HT1080 (cell line): Measurements from ENCODE around the gene LRRC26. TPM values are rescaled to one million over a fixed set of nuclear protein-coding genes. Genes with fewer than 3 reads are reported as not detected.

Experiments
- DNase-seq: peaks from one replicate; pipeline ENCODE4 v3.0.0-alpha.2; 2015; ENCODE audit warnings: low read depth
- total RNA-seq: library from RNA; depleted of rRNA; stranded (reverse); fragments of >200 nt; shearing (Covaris generic); gene quantifications from 2 replicates; pipeline ENCODE4 v1.2.3, GENCODE V29; 2014

The LRRC26 gene
- total RNA-seq, 1 experiment from 2014 or later = not detected

- DNase-seq = peak; percentile 56
Measured at GRCh38 chr9:137168904-137169856, 671 bp downstream of the LRRC26 start.

GRCh38 chr9:137168573-137168903 lies 1.3 kb downstream of the LRRC26 start:
- no peak for DNase-seq

- no peak for DNase-seq
Measured at GRCh38 chr9:137167747-137168572, 1.9 kb downstream of the LRRC26 start.

GRCh38 chr9:137167277-137167746 lies 2.5 kb downstream of the LRRC26 start:
- DNase-seq = no peak

- no peak for DNase-seq
Measured at GRCh38 chr9:137166380-137167229, 3.2 kb downstream of the LRRC26 start.

- no peak for DNase-seq
Measured at GRCh38 chr9:137165250-137165836, 4.5 kb downstream of the LRRC26 start.

GRCh38 chr9:137164370-137165249 lies 5.2 kb downstream of the LRRC26 start:
- no peak for DNase-seq

- no peak for DNase-seq
Measured at GRCh38 chr9:137163805-137164204, 6.0 kb downstream of the LRRC26 start.

GRCh38 chr9:137163365-137163715 lies 6.5 kb downstream of the LRRC26 start:
- no peak for DNase-seq

GRCh38 chr9:137162505-137163364 lies 7.1 kb downstream of the LRRC26 start:
- no peak for DNase-seq

GRCh38 chr9:137161558-137162486 lies 8.0 kb downstream of the LRRC26 start:
- no peak for DNase-seq

- DNase-seq = no peak
Measured at GRCh38 chr9:137160716-137161557, 8.9 kb downstream of the LRRC26 start.

GRCh38 chr9:137160054-137160425 lies 9.8 kb downstream of the LRRC26 start:
- DNase-seq = no peak

- no peak for DNase-seq
Measured at GRCh38 chr9:137159105-137160053, 10.5 kb downstream of the LRRC26 start.

GRCh38 chr9:137158625-137159024 lies 11.2 kb downstream of the LRRC26 start:
- no peak for DNase-seq
